ENCODE results near the gene C3. TPM values are rescaled to one million over a fixed set of nuclear protein-coding genes. Genes with fewer than 3 reads are reported as not detected.

The C3 gene
- total RNA-seq, 1 donor from 2014 or later, result 1.5 TPM

- no peaks in the 10 kb centered on the region for H3K36me3 ChIP-seq
- no peak for TF ChIP-seq EZH2phosphoT487 (IDR thresholded peaks at IDR 0.05)
- TF ChIP-seq CTCF (IDR thresholded peaks at IDR 0.05), result no peak
- TF ChIP-seq EZH2 (IDR thresholded peaks at IDR 0.05), result no peak
- Mint-ChIP-seq H3K27ac (no peak overlapping the region), H3K27me3 (ENCODE audit: insufficient read depth, low read depth) (no peaks in the 10 kb centered on the region), H3K4me1 (no peaks in the 10 kb centered on the region), H3K4me3 (no peak overlapping the region), H3K9me3 (peaks cover 3% of the 10 kb centered on the region), H3K36me3 (no peaks in the 10 kb centered on the region)
- DNase-seq (ENCODE audit: low spot score), result no peak
- no peaks in the 10 kb centered on the region for H3K9me3 ChIP-seq (ENCODE audit: low read depth)
- H3K9ac ChIP-seq, result no peak overlapping the region
- H3F3A ChIP-seq (ENCODE audit: low read depth), result no peaks in the 10 kb centered on the region
- no peak overlapping the region for H3K27ac ChIP-seq
- no peaks in the 10 kb centered on the region for H4K20me1 ChIP-seq (ENCODE audit: low read depth)
- no peaks in the 10 kb centered on the region for H3K79me2 ChIP-seq (ENCODE audit: low read depth)
- no peak overlapping the region for H3K4me2 ChIP-seq
- no peaks in the 10 kb centered on the region for H3K27me3 ChIP-seq
- no peak overlapping the region for H3K4me3 ChIP-seq
- no peaks in the 10 kb centered on the region for H3K4me1 ChIP-seq
- H2AFZ ChIP-seq (replicated peaks), result no peak overlapping the region
These were observed 30.1 kb downstream of the C3 start for GRCh38 chr19:6690160-6690885.

DNA sequence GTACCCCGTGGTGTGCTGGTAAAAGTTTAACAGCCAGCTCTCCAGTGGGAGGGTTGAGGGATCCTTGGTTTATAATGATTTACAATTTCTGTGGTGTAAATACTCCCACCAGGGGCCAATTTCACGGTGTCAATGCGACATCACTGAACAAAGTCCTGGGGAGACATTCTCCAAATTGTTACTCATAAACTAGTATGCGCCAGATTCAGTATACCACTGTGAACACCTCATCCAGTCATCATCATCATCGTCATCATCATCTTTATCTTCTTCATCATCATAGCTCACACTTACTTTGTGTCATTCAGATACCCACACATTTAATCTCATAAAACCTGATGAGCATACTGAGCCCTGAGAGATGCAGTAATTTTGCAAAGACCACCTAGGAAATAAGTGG, 33.3 kb downstream of the C3 start:
- H3K4me1 Mint-ChIP-seq, result no peaks in the 10 kb centered on the region
- no peak for DNase-seq (ENCODE audit: low spot score)
- no peaks in the 10 kb centered on the region for H3K9me3 Mint-ChIP-seq
- H3K27ac Mint-ChIP-seq, result no peak overlapping the region
- Histone ChIP-seq H3K27me3 (no peaks in the 10 kb centered on the region), H3K9me3 (ENCODE audit: low read depth) (no peaks in the 10 kb centered on the region), H3K9ac (no peak overlapping the region), H3K4me1 (no peaks in the 10 kb centered on the region), H3K79me2 (ENCODE audit: low read depth) (no peaks in the 10 kb centered on the region), H3K4me3 (no peak overlapping the region), H2AFZ (replicated peaks) (no peak overlapping the region), H3K36me3 (no peaks in the 10 kb centered on the region), H3K4me2 (no peak overlapping the region), H3F3A (ENCODE audit: low read depth) (no peaks in the 10 kb centered on the region), H4K20me1 (ENCODE audit: low read depth) (no peaks in the 10 kb centered on the region), H3K27ac (no peak overlapping the region)
- peaks cover 4% of the 10 kb centered on the region for H3K27me3 Mint-ChIP-seq (ENCODE audit: insufficient read depth, low read depth)
- TF ChIP-seq CTCF (IDR thresholded peaks at IDR 0.05) (no peak), EZH2 (IDR thresholded peaks at IDR 0.05) (no peak), EZH2phosphoT487 (IDR thresholded peaks at IDR 0.05) (no peak)
- H3K4me3 Mint-ChIP-seq, result no peak overlapping the region
- no peaks in the 10 kb centered on the region for H3K36me3 Mint-ChIP-seq

DNA sequence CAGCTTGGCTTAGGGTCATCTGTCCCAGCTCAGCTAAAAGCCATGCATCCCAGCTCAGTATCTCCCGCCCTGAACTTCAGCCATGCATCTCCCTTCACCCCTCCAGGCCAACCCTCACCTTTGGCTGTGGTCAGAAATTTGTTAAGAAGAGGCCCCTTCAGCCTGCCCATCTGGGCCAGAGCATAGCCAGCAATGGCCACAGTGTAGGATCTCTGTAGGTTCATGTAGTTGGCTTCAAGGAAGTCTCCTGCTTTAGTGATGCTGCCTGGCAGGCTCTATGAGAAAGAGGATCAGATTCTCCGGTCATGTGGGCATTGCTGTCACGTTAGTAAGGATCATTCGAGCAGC, 33.8 kb downstream of the C3 start:
- no peak overlapping the region for H3K4me2 ChIP-seq
- no peaks in the 10 kb centered on the region for H3K9me3 Mint-ChIP-seq
- H2AFZ ChIP-seq (replicated peaks), result no peak overlapping the region
- H3K27me3 ChIP-seq, result no peaks in the 10 kb centered on the region
- DNase-seq (ENCODE audit: low spot score), result no peak
- no peaks in the 10 kb centered on the region for H4K20me1 ChIP-seq (ENCODE audit: low read depth)
- H3K79me2 ChIP-seq (ENCODE audit: low read depth), result no peaks in the 10 kb centered on the region
- H3K27me3 Mint-ChIP-seq (ENCODE audit: insufficient read depth, low read depth), result peaks cover 6% of the 10 kb centered on the region
- H3K9ac ChIP-seq, result no peak overlapping the region
- no peaks in the 10 kb centered on the region for H3K4me1 ChIP-seq
- TF ChIP-seq EZH2 (IDR thresholded peaks at IDR 0.05) (no peak), EZH2phosphoT487 (IDR thresholded peaks at IDR 0.05) (no peak), CTCF (IDR thresholded peaks at IDR 0.05) (no peak)
- H3K4me1 Mint-ChIP-seq, result no peaks in the 10 kb centered on the region
- no peaks in the 10 kb centered on the region for H3K9me3 ChIP-seq (ENCODE audit: low read depth)
- H3K4me3 Mint-ChIP-seq, result no peak overlapping the region
- H3K27ac ChIP-seq, result no peak overlapping the region
- H3K4me3 ChIP-seq, result no peak overlapping the region
- H3F3A ChIP-seq (ENCODE audit: low read depth), result no peaks in the 10 kb centered on the region
- H3K36me3 Mint-ChIP-seq, result no peaks in the 10 kb centered on the region
- H3K27ac Mint-ChIP-seq, result no peak overlapping the region
- no peaks in the 10 kb centered on the region for H3K36me3 ChIP-seq
